ENCODE data around the gene GRID1.

GRID1 gene

GRCh38 chr10:86393862-86394455 lies 27.4 kb upstream of the GRID1 start:
- peaks cover 80% of the 10 kb centered on the region for H3K27me3 Mint-ChIP-seq (ENCODE audit: low read depth)
- H3K9me3 Mint-ChIP-seq: no peaks in the 10 kb centered on the region
- no peaks in the 10 kb centered on the region for H3K36me3 Mint-ChIP-seq (ENCODE audit: low read depth)
- H3K27ac Mint-ChIP-seq: no peak overlapping the region
- no peak for TF ChIP-seq CTCF (IDR thresholded peaks at IDR 0.05; ENCODE audit: unreplicated experiment in 3 of 3)
- no peaks in the 10 kb centered on the region for H3K4me1 Mint-ChIP-seq
- no peak overlapping the region for H3K4me3 Mint-ChIP-seq

GRCh38 chr10:86393362-86393761 lies 26.8 kb upstream of the GRID1 start:
- H3K9me3 Mint-ChIP-seq: no peaks in the 10 kb centered on the region
- no peak for TF ChIP-seq CTCF (IDR thresholded peaks at IDR 0.05; ENCODE audit: unreplicated experiment in 3 of 3)
- no peaks in the 10 kb centered on the region for H3K36me3 Mint-ChIP-seq (ENCODE audit: low read depth)
- no peaks in the 10 kb centered on the region for H3K4me1 Mint-ChIP-seq
- H3K4me3 Mint-ChIP-seq: no peak overlapping the region
- no peak overlapping the region for H3K27ac Mint-ChIP-seq
- peaks cover 80% of the 10 kb centered on the region for H3K27me3 Mint-ChIP-seq (ENCODE audit: low read depth)

- Mint-ChIP-seq H3K4me1 (no peaks in the 10 kb centered on the region), H3K4me3 (no peak overlapping the region), H3K27me3 (ENCODE audit: low read depth) (peaks cover 80% of the 10 kb centered on the region), H3K9me3 (no peaks in the 10 kb centered on the region), H3K27ac (no peak overlapping the region), H3K36me3 (ENCODE audit: low read depth) (no peaks in the 10 kb centered on the region)
- no peak for TF ChIP-seq CTCF (IDR thresholded peaks at IDR 0.05; ENCODE audit: unreplicated experiment in 3 of 3)
These were observed 26.1 kb upstream of the GRID1 start for GRCh38 chr10:86392723-86393094.

GRCh38 chr10:86391986-86392722 lies 25.6 kb upstream of the GRID1 start:
- H3K9me3 Mint-ChIP-seq: no peaks in the 10 kb centered on the region
- no peak overlapping the region for H3K27ac Mint-ChIP-seq
- H3K36me3 Mint-ChIP-seq (ENCODE audit: low read depth): no peaks in the 10 kb centered on the region
- H3K4me3 Mint-ChIP-seq: no peak overlapping the region
- H3K4me1 Mint-ChIP-seq: no peaks in the 10 kb centered on the region
- TF ChIP-seq CTCF (IDR thresholded peaks at IDR 0.05; ENCODE audit: unreplicated experiment in 3 of 3): no peak
- H3K27me3 Mint-ChIP-seq (ENCODE audit: low read depth): peaks cover 82% of the 10 kb centered on the region

- peaks cover 80% of the 10 kb centered on the region for H3K27me3 Mint-ChIP-seq (ENCODE audit: low read depth)
- no peaks in the 10 kb centered on the region for H3K36me3 Mint-ChIP-seq (ENCODE audit: low read depth)
- H3K9me3 Mint-ChIP-seq: no peaks in the 10 kb centered on the region
- TF ChIP-seq CTCF (IDR thresholded peaks at IDR 0.05; ENCODE audit: unreplicated experiment in 3 of 3): no peak
- no peak overlapping the region for H3K4me3 Mint-ChIP-seq
- H3K4me1 Mint-ChIP-seq: no peaks in the 10 kb centered on the region
- no peak overlapping the region for H3K27ac Mint-ChIP-seq
These were observed 24.7 kb upstream of the GRID1 start for GRCh38 chr10:86391236-86391840.

Measured in nephron (organoid).